ENCODE data around the gene GSTCD.
"Not testable (repeated sequence)": the region's sequence is repeated elsewhere in the genome, so short reads cannot be mapped to it uniquely, and the experiment has no call there.

The GSTCD gene

GRCh38 chr4:105753361-105753760, 44.8 kb downstream of the GSTCD start:
- Histone ChIP-seq H3K27ac (no peak overlapping the region), H3K27me3 (no peaks in the 10 kb centered on the region), H3K4me1 (ENCODE audit: control insufficient read depth in 1 of 2, insufficient read depth in 1 of 2, low read depth in 1 of 2, low read length in 1 of 2) (no peaks in the 10 kb centered on the region), H3K36me3 (no peaks in the 10 kb centered on the region), H3K9me3 (no peaks in the 10 kb centered on the region), H3K4me3 (ENCODE audit: low read depth in 1 of 2, low read length in 1 of 2) (no peak overlapping the region)
- TF ChIP-seq CTCF (IDR thresholded peaks at IDR 0.05) = no peak

- Histone ChIP-seq H3K4me3 (ENCODE audit: low read depth in 1 of 2, low read length in 1 of 2) (no peak overlapping the region), H3K9me3 (no peaks in the 10 kb centered on the region), H3K27ac (no peak overlapping the region), H3K4me1 (ENCODE audit: control insufficient read depth in 1 of 2, insufficient read depth in 1 of 2, low read depth in 1 of 2, low read length in 1 of 2) (no peaks in the 10 kb centered on the region), H3K27me3 (no peaks in the 10 kb centered on the region), H3K36me3 (no peaks in the 10 kb centered on the region)
- no peak for TF ChIP-seq CTCF (IDR thresholded peaks at IDR 0.05)
Measured at GRCh38 chr4:105755375-105755774, 46.8 kb downstream of the GSTCD start.

DNA sequence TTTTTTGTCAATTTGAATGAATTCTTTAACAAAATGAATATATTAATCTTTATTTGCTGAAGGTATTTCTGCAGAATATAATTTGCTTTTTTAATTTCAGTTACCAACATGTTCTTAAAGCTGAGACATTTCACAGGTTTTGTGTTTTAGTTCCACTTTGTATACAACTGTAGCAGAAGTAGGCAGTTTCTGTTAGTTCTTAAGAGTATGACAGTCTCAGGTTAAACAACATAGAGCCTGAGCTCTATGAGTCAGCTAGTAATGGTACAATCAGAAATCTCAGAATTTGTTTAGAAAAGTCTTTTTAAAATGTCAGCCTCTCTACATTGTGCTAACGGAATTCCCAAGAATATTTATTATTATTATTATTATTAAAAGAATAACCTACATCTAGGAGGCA, 50.4 kb downstream of the GSTCD start:
- no peaks in the 10 kb centered on the region for H3K27me3 ChIP-seq
- H3K4me3 ChIP-seq (ENCODE audit: low read depth in 1 of 2, low read length in 1 of 2) = no peak overlapping the region
- no peaks in the 10 kb centered on the region for H3K9me3 ChIP-seq
- no peak for TF ChIP-seq CTCF (IDR thresholded peaks at IDR 0.05)
- H3K36me3 ChIP-seq = no peaks in the 10 kb centered on the region
- no peak overlapping the region for H3K27ac ChIP-seq
- no peaks in the 10 kb centered on the region for H3K4me1 ChIP-seq (ENCODE audit: control insufficient read depth in 1 of 2, insufficient read depth in 1 of 2, low read depth in 1 of 2, low read length in 1 of 2)

DNA sequence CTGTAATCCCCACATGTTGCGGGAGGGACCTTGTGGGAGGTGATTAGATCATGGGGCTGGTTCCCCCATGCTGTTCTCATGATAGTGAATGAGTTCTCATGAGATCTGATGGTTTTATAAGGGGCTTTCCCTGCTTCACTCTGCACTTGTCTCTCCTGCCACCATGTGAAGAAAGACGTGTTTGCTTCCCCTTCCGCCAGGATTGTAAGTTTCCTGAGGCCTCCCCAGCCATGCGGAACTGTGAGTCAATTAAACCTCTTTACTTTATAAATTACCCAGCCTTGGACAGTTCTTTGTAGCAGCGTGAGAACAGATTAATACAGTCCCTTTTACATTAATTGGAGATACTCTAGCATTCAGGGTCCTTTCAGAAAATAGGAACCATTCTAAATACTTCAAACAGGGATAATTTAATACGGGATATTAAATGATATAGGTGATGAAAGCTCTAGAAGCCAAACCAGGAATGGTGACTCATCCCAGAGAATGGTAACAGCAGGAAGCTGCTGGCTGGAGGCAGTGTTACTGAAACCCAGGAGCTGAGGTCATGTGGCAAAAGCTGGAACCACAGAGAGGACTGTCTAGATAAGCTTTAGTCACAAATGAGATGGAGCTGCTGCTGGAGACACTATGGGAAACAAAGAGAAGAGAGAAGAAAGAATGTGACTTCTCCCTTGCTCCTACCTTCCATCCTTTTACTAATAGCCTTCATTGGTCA, 57.3 kb downstream of the GSTCD start:
- Histone ChIP-seq H3K27me3 (no peaks in the 10 kb centered on the region), H3K4me1 (ENCODE audit: control insufficient read depth in 1 of 2, insufficient read depth in 1 of 2, low read depth in 1 of 2, low read length in 1 of 2) (no peaks in the 10 kb centered on the region), H3K9me3 (no peaks in the 10 kb centered on the region), H3K36me3 (no peaks in the 10 kb centered on the region), H3K27ac (no peak overlapping the region), H3K4me3 (ENCODE audit: low read depth in 1 of 2, low read length in 1 of 2) (no peak overlapping the region)
- TF ChIP-seq CTCF (IDR thresholded peaks at IDR 0.05) = no peak

- H3K9me3 ChIP-seq = no peaks in the 10 kb centered on the region
- no peaks in the 10 kb centered on the region for H3K36me3 ChIP-seq
- H3K4me1 ChIP-seq (ENCODE audit: control insufficient read depth in 1 of 2, insufficient read depth in 1 of 2, low read depth in 1 of 2, low read length in 1 of 2) = no peaks in the 10 kb centered on the region
- H3K27ac ChIP-seq = no peak overlapping the region
- no peak for TF ChIP-seq CTCF (IDR thresholded peaks at IDR 0.05)
- H3K4me3 ChIP-seq (ENCODE audit: low read depth in 1 of 2, low read length in 1 of 2) = no peak overlapping the region
- no peaks in the 10 kb centered on the region for H3K27me3 ChIP-seq
Measured at GRCh38 chr4:105767579-105767978, 59.0 kb downstream of the GSTCD start.

- H3K27me3 ChIP-seq; H3K4me1 ChIP-seq (ENCODE audit: control insufficient read depth in 1 of 2, insufficient read depth in 1 of 2, low read depth in 1 of 2, low read length in 1 of 2); H3K9me3 ChIP-seq; H3K36me3 ChIP-seq; H3K4me3 ChIP-seq (ENCODE audit: low read depth in 1 of 2, low read length in 1 of 2); H3K27ac ChIP-seq: not testable (repeated sequence)
Measured at GRCh38 chr4:105770524-105770923, 61.9 kb downstream of the GSTCD start.

DNA sequence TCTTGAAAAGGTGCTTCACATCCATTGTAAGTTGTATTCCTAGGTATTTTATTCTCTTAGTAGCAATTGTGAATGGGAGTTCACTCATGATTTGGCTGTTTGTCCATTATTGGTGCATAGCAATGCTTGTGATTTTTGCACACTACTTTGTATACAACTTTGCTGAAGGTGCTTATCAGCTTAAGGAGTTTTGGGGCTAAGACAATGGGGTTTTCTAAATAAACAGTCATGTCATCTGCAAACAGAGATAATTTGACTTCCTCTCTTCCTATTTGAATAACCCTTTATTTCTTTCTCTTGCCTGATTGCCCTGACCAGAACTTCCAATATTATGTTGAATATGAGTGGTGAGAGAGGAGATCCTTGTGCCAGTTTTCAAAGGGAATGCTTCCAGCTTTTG, 63.5 kb downstream of the GSTCD start:
- H3K27ac ChIP-seq; H3K27me3 ChIP-seq; H3K36me3 ChIP-seq; H3K9me3 ChIP-seq; H3K4me1 ChIP-seq (ENCODE audit: control insufficient read depth in 1 of 2, insufficient read depth in 1 of 2, low read depth in 1 of 2, low read length in 1 of 2); H3K4me3 ChIP-seq (ENCODE audit: low read depth in 1 of 2, low read length in 1 of 2): not testable (repeated sequence)

- not testable (repeated sequence) for H3K36me3 ChIP-seq; H3K27me3 ChIP-seq; H3K4me3 ChIP-seq (ENCODE audit: low read depth in 1 of 2, low read length in 1 of 2); H3K27ac ChIP-seq; H3K4me1 ChIP-seq (ENCODE audit: control insufficient read depth in 1 of 2, insufficient read depth in 1 of 2, low read depth in 1 of 2, low read length in 1 of 2); H3K9me3 ChIP-seq
Measured at GRCh38 chr4:105775760-105776415, 67.3 kb downstream of the GSTCD start.
